HepG2 (cell line): ENCODE data around the gene P2RX1. TPM values are rescaled to one million over a fixed set of nuclear protein-coding genes. Genes with fewer than 3 reads are reported as not detected.

ENCODE experiments used
- ATAC-seq: fragments of 200-7000 bp; cut with Tn5 transposase; 3 replicates; pipeline ENCODE4 v1.9.1; 2020; ENCODE audit warnings: mild to moderate bottlenecking, moderate library complexity
- BruUV-seq: library from RNA; stranded (reverse); fragments of 400-500 nt; replicated peaks from 2 replicates; lab custom pipeline; 2021; lab: Mats Ljungman, UMichigan
- CTCF ChIA-PET: fragments of 300-600 bp; formaldehyde crosslinking; extraction: SDS; loops from one replicate; lab custom pipeline; 2021; ENCODE audit warnings: low total read pairs, inconsistent platforms, low intra/inter-chr PET ratio; lab: Yijun Ruan, JAX
- POLR2A ChIA-PET: fragments of 350-600 bp; sonication (Branson Sonifier 250); formaldehyde crosslinking; loops from one replicate; lab custom pipeline; 2020; ENCODE audit warnings: antibody characterized with exemption, inconsistent platforms; lab: Yijun Ruan, JAX
- DNase-seq: peaks from one replicate; pipeline ENCODE4 v3.0.0-alpha.2; 2015; ENCODE audit warnings: low spot score
- FAIRE-seq: peaks from 3 replicates; lab custom pipeline; 2011; peaks lifted over from hg19 to GRCh38; lab: Jason Lieb, UNC
- H2AFZ ChIP-seq: one replicate; pipeline ENCODE4 v1.6.1; 2011; ENCODE audit warnings: low read length, inconsistent platforms
- H3K27ac ChIP-seq: fragments of 300-600 bp; 3 replicates; pipeline ENCODE4 v1.8.0; 2011; ENCODE audit warnings: mixed run types, mild to moderate bottlenecking, mixed read lengths, low read length, inconsistent platforms; ENCODE audit not compliant: insufficient read depth; ENCODE audit errors: extremely low read length
- H3K27me3 ChIP-seq, 2 experiments: fragments of 200-600 bp in 1 of 2; 2 replicates in 1 of 2; 3 replicates in 1 of 2; pipeline versions ENCODE4 v1.6.0 to v1.8.0; 2011; ENCODE audit warnings: low read length in 2 of 2, mild to moderate bottlenecking in 2 of 2, moderate library complexity in 2 of 2, inconsistent platforms in 1 of 2; ENCODE audit not compliant: insufficient read depth in 2 of 2, control insufficient read depth in 1 of 2
- H3K36me3 ChIP-seq, 2 experiments: fragments of 200-600 bp in 1 of 2; replicated peaks in 1 of 2; 2 replicates in 1 of 2; 3 replicates in 1 of 2; pipeline versions ENCODE4 v1.5.1 to v1.8.0; 2011; ENCODE audit warnings: low read length in 2 of 2, inconsistent platforms in 1 of 2; ENCODE audit not compliant: insufficient read depth in 2 of 2, control insufficient read depth in 1 of 2
- H3K4me1 ChIP-seq: 2 replicates; pipeline ENCODE4 v1.5.1; 2012; ENCODE audit warnings: low read length, inconsistent platforms; ENCODE audit not compliant: insufficient read depth
- H3K4me2 ChIP-seq: 2 replicates; pipeline ENCODE4 v1.6.0; 2011; ENCODE audit warnings: low read depth, low read length, inconsistent platforms
- H3K4me3 ChIP-seq, 3 experiments: fragments of 200-600 bp in 1 of 3; sonication (generic), shearing (Covaris generic) in 1 of 3; replicated peaks in 1 of 3; 2 replicates each; pipeline ENCODE4 v1.5.1; 2011 to 2016; ENCODE audit warnings: low read length in 3 of 3, inconsistent platforms in 2 of 3, low read depth in 2 of 3, mild to moderate bottlenecking in 2 of 3, control low read depth in 1 of 3, mixed read lengths in 1 of 3; ENCODE audit not compliant: insufficient read depth in 1 of 3
- H3K79me2 ChIP-seq: one replicate; pipeline ENCODE4 v1.6.1; 2011; ENCODE audit warnings: low read length, inconsistent platforms; ENCODE audit not compliant: insufficient read depth
- H3K9ac ChIP-seq: 2 replicates; pipeline ENCODE4 v1.6.0; 2011; ENCODE audit warnings: mild to moderate bottlenecking, low read depth, low read length, inconsistent platforms; ENCODE audit not compliant: insufficient read depth
- H3K9me3 ChIP-seq: 2 replicates; pipeline ENCODE4 v1.5.1; 2012; ENCODE audit warnings: mild to moderate bottlenecking, low read length
- H4K20me1 ChIP-seq: 2 replicates; pipeline ENCODE4 v1.6.0; 2011; ENCODE audit warnings: inconsistent platforms, mild to moderate bottlenecking, low read length, moderate library complexity; ENCODE audit not compliant: insufficient read depth
- ATF1 ChIP-seq: IDR thresholded peaks from 2 replicates; pipeline ENCODE4 v1.6.1; 2016; ENCODE audit warnings: mild to moderate bottlenecking, control low read depth
- DPF2 ChIP-seq: sonication (generic); formaldehyde crosslinking; IDR thresholded peaks from 2 replicates; pipeline ENCODE4 v1.4.0; 2020; ENCODE audit warnings: mild to moderate bottlenecking, low read depth, missing genetic modification reagents, borderline replicate concordance
- HNRNPUL1 ChIP-seq: fragments of 200-400 bp; formaldehyde crosslinking; IDR thresholded peaks from 2 replicates; pipeline ENCODE4 v1.6.1; 2017; ENCODE audit warnings: low read depth, mild to moderate bottlenecking, low read length, moderate library complexity
- HOXA9 ChIP-seq: sonication (generic); formaldehyde crosslinking; IDR thresholded peaks from 2 replicates; pipeline ENCODE4 v1.8.1; 2022; ENCODE audit warnings: missing genetic modification reagents, mild to moderate bottlenecking, moderate library complexity, borderline replicate concordance
- JUND ChIP-seq: sonication (generic); formaldehyde crosslinking; IDR thresholded peaks from 2 replicates; pipeline ENCODE4 v1.8.0; 2022; ENCODE audit warnings: mild to moderate bottlenecking, missing genetic modification reagents
- NCOR1 ChIP-seq: fragments of 200-600 bp; sonication (generic); IDR thresholded peaks from 2 replicates; pipeline ENCODE4 v1.7.0; 2017; ENCODE audit warnings: antibody characterized with exemption, low read length, borderline replicate concordance
- NKX3-1 ChIP-seq: sonication (generic); formaldehyde crosslinking; IDR thresholded peaks from 2 replicates; pipeline ENCODE4 v1.5.0; 2020; ENCODE audit warnings: missing genetic modification reagents
- RBM39 ChIP-seq: fragments of 200-400 bp; formaldehyde crosslinking; IDR thresholded peaks from one replicate; pipeline ENCODE4 v1.6.1; 2018; ENCODE audit warnings: antibody characterized with exemption, mild to moderate bottlenecking, low read depth, low read length; ENCODE audit not compliant: poor library complexity, severe bottlenecking
- SP1 ChIP-seq, 2 experiments: fragments of 450-650 bp in 1 of 2; sonication (generic) in 1 of 2; formaldehyde crosslinking in 1 of 2; IDR thresholded peaks; 2 replicates each; pipeline versions ENCODE4 v1.4.0 to v1.6.1; 2016 to 2020; ENCODE audit warnings: missing genetic modification reagents in 1 of 2
- SRSF9 ChIP-seq: fragments of 200-400 bp; formaldehyde crosslinking; IDR thresholded peaks from 2 replicates; pipeline ENCODE4 v1.6.1; 2018; ENCODE audit warnings: borderline replicate concordance, mild to moderate bottlenecking, low read depth, low read length; ENCODE audit not compliant: insufficient read depth, poor library complexity, severe bottlenecking
- ZMYM4 ChIP-seq: sonication (generic); formaldehyde crosslinking; IDR thresholded peaks from 2 replicates; pipeline ENCODE4 v1.8.1; 2023; ENCODE audit warnings: mild to moderate bottlenecking, missing genetic modification reagents
- ZNF101 ChIP-seq: sonication (generic); formaldehyde crosslinking; IDR thresholded peaks from 2 replicates; pipeline ENCODE4 v1.4.0; 2020; ENCODE audit warnings: mild to moderate bottlenecking, low read depth, missing genetic modification reagents, borderline replicate concordance
- ZNF207 ChIP-seq: fragments of 450-650 bp; IDR thresholded peaks from 2 replicates; pipeline ENCODE4 v1.6.1; 2016; ENCODE audit warnings: antibody characterized with exemption, borderline replicate concordance
- ZNF224 ChIP-seq: sonication (generic); formaldehyde crosslinking; IDR thresholded peaks from 2 replicates; pipeline ENCODE4 v1.5.0; 2020; ENCODE audit warnings: mild to moderate bottlenecking, missing genetic modification reagents
- ZSCAN29 ChIP-seq: sonication (generic); formaldehyde crosslinking; conservative IDR thresholded peaks from 2 replicates; pipeline ENCODE4 v1.4.0; 2020; ENCODE audit warnings: mild to moderate bottlenecking, missing genetic modification reagents
- in situ Hi-C: cut with HindIII; loops from 2 replicates; pipeline ENCODE4 v1.10.0; 2017; ENCODE audit warnings: low pct_unique_long_range_greater_than_20kb; ENCODE audit not compliant: extremely low pct_ligation_motif_present
- intact Hi-C: fragments of 100-400 bp; cut with micrococcal nuclease; formaldehyde crosslinking; loops from one replicate; pipeline ENCODE4 v1.10.0; 2022; ENCODE audit not compliant: unreplicated experiment
- polyA plus RNA-seq, 8 experiments: library from polyadenylated mRNA; depleted of rRNA in 3 of 8; stranded (reverse) in 7 of 8; unstranded in 1 of 8; fragments of >200 nt; fragmentation: Illumina TruSeq in 4 of 8; extraction: Trizol in 4 of 8; gene quantifications; 2 replicates each; pipeline versions ENCODE4 v1.2.1 to v1.2.3, GENCODE V29; 2011 to 2016; ENCODE audit warnings: low read depth in 4 of 8, missing spikeins in 1 of 8, mixed read lengths in 1 of 8; ENCODE audit not compliant: insufficient read depth in 1 of 8
- total RNA-seq, 5 experiments: library from RNA; depleted of rRNA; stranded (reverse); fragments of >200 nt; fragmentation: Illumina TruSeq; extraction: Trizol; gene quantifications; 2 replicates each; pipeline ENCODE4 v1.2.3, GENCODE V29; 2016; ENCODE audit warnings: low read depth in 1 of 5
- TF ChIP-seq, protein P1 (sequence below): sonication (generic); formaldehyde crosslinking; IDR thresholded peaks from 2 replicates; pipeline ENCODE4 v1.5.0; 2020; ENCODE audit warnings: missing genetic modification reagents
- TF ChIP-seq, protein P2 (sequence below): sonication (generic); formaldehyde crosslinking; IDR thresholded peaks from 2 replicates; pipeline ENCODE4 v1.5.1; 2020; ENCODE audit warnings: missing genetic modification reagents, mild to moderate bottlenecking, borderline replicate concordance
- TF ChIP-seq, protein P3 (sequence below): sonication (generic); formaldehyde crosslinking; IDR thresholded peaks from 2 replicates; pipeline ENCODE4 v1.5.1; 2020; ENCODE audit warnings: missing genetic modification reagents, mild to moderate bottlenecking, borderline replicate concordance
- TF ChIP-seq, protein P4 (sequence below): sonication (generic); formaldehyde crosslinking; IDR thresholded peaks from 2 replicates; pipeline ENCODE4 v1.8.0; 2022; ENCODE audit warnings: mild to moderate bottlenecking, missing genetic modification reagents; ENCODE audit not compliant: insufficient replicate concordance

The P2RX1 gene
- total and polyA plus RNA-seq, 2 of the 13 experiments (the other 11 are each of a cell fraction or from before 2014, with no cell fraction given) = 0.04 to 0.50 TPM

DNA sequence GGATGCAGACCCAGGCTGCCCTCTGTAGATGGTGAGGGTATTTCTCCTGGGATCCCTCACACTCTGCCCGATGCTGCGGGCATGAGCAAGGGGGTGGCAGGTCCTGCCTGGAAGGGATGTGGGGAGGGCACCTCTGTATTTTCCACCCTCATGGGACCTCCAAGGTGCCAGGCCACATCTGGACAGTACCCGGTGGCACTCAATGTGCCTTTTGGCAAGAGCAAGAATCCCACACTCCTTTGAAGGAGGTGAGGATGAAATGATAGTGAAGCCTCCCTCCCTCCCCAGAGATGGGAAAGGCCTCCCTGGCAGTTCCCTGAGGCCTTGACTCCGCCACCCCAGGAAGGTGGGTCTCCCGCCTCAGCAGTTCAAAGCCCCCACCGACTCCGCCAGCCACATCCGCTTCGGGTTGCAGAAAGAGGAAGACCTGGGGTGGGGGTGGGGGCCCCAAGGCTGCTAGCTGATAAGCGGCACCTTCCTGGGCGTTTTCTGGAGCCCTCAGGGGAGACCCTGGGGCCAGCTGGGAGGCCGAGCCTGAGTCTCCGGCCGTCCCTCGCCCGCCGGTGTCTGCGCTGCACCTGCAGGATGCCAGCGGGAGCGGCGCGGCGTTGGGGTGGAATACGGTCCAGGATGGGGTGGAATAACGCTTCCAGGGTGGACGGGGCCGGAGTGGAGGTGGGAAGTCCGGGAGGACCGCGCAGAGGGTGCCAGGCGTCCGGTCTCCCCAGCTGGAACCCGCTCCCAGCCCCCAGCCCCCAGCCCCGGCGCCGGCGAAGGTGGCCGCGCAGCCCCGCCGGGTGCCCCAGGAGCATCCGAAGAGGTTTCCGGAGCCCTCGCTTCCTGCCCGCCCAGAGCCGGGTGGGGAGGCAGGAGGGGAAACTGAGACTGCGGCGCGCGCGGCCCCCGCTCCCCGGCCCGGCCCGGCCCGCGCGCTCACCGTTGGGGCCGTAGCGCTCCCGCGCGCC is 47.3 kb upstream of the P2RX1 start (continued):
- TF ChIP-seq HNRNPUL1 (no peak), JUND (CRISPR knock-in tag) (no peak), ZMYM4 (CRISPR knock-in tag) (no peak), RBM39 (no peak), ZNF101 (CRISPR knock-in tag) (no peak)

- no peak overlapping the region for H3K4me2 ChIP-seq
- no peak overlapping the region for H3K9ac ChIP-seq
- no peaks in the 10 kb centered on the region for H3K9me3 ChIP-seq
- H2AFZ ChIP-seq = no peak overlapping the region
- no peaks in the 10 kb centered on the region for H4K20me1 ChIP-seq
- POLR2A ChIA-PET = no interaction called here
- H3K27ac ChIP-seq = no peak overlapping the region
- no peaks in the 10 kb centered on the region for H3K36me3 ChIP-seq
- FAIRE-seq (no peak), ATAC-seq (no peak), DNase-seq (no peak)
- H3K4me3 ChIP-seq = no peak overlapping the region
- TF ChIP-seq, protein P1, sequence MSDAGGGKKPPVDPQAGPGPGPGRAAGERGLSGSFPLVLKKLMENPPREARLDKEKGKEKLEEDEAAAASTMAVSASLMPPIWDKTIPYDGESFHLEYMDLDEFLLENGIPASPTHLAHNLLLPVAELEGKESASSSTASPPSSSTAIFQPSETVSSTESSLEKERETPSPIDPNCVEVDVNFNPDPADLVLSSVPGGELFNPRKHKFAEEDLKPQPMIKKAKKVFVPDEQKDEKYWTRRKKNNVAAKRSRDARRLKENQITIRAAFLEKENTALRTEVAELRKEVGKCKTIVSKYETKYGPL (CRISPR knock-in tag) = no peak
- TF ChIP-seq ZSCAN29 (CRISPR knock-in tag) (no peak), SP1 (IDR thresholded peaks at IDR 0.05) (no peak), SP1 (CRISPR knock-in tag; IDR thresholded peaks at IDR 0.05) (no peak), NKX3-1 (CRISPR knock-in tag) (no peak), ZNF207 (no peak), DPF2 (CRISPR knock-in tag) (no peak), ATF1 (CRISPR knock-in tag) (no peak), ZNF224 (CRISPR knock-in tag) (no peak), SRSF9 (no peak), NCOR1 (no peak), HOXA9 (CRISPR knock-in tag) (no peak)
- TF ChIP-seq, protein P2, sequence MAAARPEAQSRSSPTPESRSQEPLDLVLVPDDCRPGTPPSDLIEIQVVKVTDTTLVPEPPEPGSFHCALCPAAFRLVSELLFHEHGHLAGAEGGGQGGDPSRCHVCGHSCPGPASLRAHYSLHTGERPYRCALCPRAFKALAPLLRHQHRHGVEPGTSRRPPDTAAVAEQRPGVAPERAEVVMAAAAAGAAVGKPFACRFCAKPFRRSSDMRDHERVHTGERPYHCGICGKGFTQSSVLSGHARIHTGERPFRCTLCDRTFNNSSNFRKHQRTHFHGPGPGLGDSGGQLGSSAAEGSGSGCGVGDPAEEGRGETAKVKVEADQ (CRISPR knock-in tag) = no peak
- TF ChIP-seq, protein P3, sequence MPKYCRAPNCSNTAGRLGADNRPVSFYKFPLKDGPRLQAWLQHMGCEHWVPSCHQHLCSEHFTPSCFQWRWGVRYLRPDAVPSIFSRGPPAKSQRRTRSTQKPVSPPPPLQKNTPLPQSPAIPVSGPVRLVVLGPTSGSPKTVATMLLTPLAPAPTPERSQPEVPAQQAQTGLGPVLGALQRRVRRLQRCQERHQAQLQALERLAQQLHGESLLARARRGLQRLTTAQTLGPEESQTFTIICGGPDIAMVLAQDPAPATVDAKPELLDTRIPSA (CRISPR knock-in tag) = no peak
- TF ChIP-seq, protein P4, sequence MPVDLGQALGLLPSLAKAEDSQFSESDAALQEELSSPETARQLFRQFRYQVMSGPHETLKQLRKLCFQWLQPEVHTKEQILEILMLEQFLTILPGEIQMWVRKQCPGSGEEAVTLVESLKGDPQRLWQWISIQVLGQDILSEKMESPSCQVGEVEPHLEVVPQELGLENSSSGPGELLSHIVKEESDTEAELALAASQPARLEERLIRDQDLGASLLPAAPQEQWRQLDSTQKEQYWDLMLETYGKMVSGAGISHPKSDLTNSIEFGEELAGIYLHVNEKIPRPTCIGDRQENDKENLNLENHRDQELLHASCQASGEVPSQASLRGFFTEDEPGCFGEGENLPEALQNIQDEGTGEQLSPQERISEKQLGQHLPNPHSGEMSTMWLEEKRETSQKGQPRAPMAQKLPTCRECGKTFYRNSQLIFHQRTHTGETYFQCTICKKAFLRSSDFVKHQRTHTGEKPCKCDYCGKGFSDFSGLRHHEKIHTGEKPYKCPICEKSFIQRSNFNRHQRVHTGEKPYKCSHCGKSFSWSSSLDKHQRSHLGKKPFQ (CRISPR knock-in tag) = no peak
- in situ Hi-C loops (no loop called here), intact Hi-C loops (no loop called here)
- peaks cover 47% of the 10 kb centered on the region for H3K4me1 ChIP-seq
- CTCF ChIA-PET = no interaction called here
- H3K79me2 ChIP-seq = no peaks in the 10 kb centered on the region
- peaks cover 4 to 66% of the 10 kb centered on the region in 2 experiments for H3K27me3 ChIP-seq
- no TSS peak for BruUV-seq
Measured at GRCh38 chr17:3962965-3963236, 46.6 kb upstream of the P2RX1 start.
